Skeletal muscle tissue (tissue), 4 donors: Measurements from ENCODE around the gene RPN2. TPM values are rescaled to one million over a fixed set of nuclear protein-coding genes. Genes with fewer than 3 reads are reported as not detected.
"Not testable (repeated sequence)": the region's sequence is repeated elsewhere in the genome, so short reads cannot be mapped to it uniquely, and the experiment has no call there.

Experiments
- H3K27ac ChIP-seq: one replicate; pipeline ENCODE4 v1.7.0; 2013; ENCODE audit warnings: mild to moderate bottlenecking, low read depth, low read length, inconsistent platforms
- H3K27me3 ChIP-seq, 3 donors: one replicate each; pipeline ENCODE4 v1.7.0; 2013; ENCODE audit warnings: low read length in 3 of 3; ENCODE audit not compliant: control insufficient read depth in 3 of 3, insufficient read depth in 3 of 3
- H3K36me3 ChIP-seq, 3 donors: one replicate each; pipeline ENCODE4 v1.7.0; 2013; ENCODE audit warnings: low read length in 3 of 3; ENCODE audit not compliant: control insufficient read depth in 3 of 3, insufficient read depth in 3 of 3
- H3K4me1 ChIP-seq, 3 donors: one replicate each; pipeline ENCODE4 v1.7.0; 2013; ENCODE audit warnings: low read length in 3 of 3, mild to moderate bottlenecking in 3 of 3; ENCODE audit not compliant: control insufficient read depth in 3 of 3, insufficient read depth in 3 of 3
- H3K4me3 ChIP-seq, 3 donors: one replicate each; pipeline ENCODE4 v1.7.0; 2013; ENCODE audit warnings: low read length in 3 of 3
- H3K9ac ChIP-seq, 3 donors: one replicate each; pipeline ENCODE4 v1.7.0; 2013; ENCODE audit warnings: low read length in 3 of 3, mild to moderate bottlenecking in 3 of 3, moderate library complexity in 2 of 3, low read depth in 1 of 3
- H3K9me3 ChIP-seq, 3 donors: one replicate each; pipeline ENCODE4 v1.7.0; 2013; ENCODE audit warnings: low read length in 3 of 3; ENCODE audit not compliant: control insufficient read depth in 3 of 3
- total RNA-seq: library from RNA; depleted of rRNA; stranded (reverse); fragments of >200 nt; gene quantifications from one replicate; pipeline ENCODE4 v1.2.3, GENCODE V29; 2014
- donor health status: Osteomylitis.

The RPN2 gene
- total RNA-seq, result 117 TPM

- Histone ChIP-seq H3K9me3 (no peaks in the 10 kb centered on the region), H3K27me3 (no peaks in the 10 kb centered on the region), H3K4me3 (peak within 1 kb of the TSS; percentile 85 to 89 (median 89)), H3K36me3 (peaks cover 2 to 5% (median 3%) of the 10 kb centered on the region in 3 donors), H3K9ac (peak within 1 kb of the TSS; percentile 89 to 97 (median 97)), H3K27ac (peak within 1 kb of the TSS; percentile 94), H3K4me1 (peaks cover 19 to 30% (median 25%) of the 10 kb centered on the region in 3 donors)
Observed at GRCh38 chr20:37178839-37179682, at the start of gene RPN2, which contains the start of gene MROH8. TSS of gene RPN2 (plus strand) at chr20:37179330. CDS start at chr20:37179357, 27 bp downstream. TSS of gene MROH8 (minus strand) at chr20:37179548.

GRCh38 chr20:37131486-37131885, 47.6 kb upstream of the RPN2 start:
- no peaks in the 10 kb centered on the region for H3K9me3 ChIP-seq
- no peak overlapping the region for H3K9ac ChIP-seq
- H3K4me1 ChIP-seq, result peaks cover 0 to 5% (median 0%) of the 10 kb centered on the region in 3 donors
- H3K4me3 ChIP-seq, result no peak overlapping the region
- H3K27ac ChIP-seq, result no peak overlapping the region
- no peaks in the 10 kb centered on the region for H3K27me3 ChIP-seq
- H3K36me3 ChIP-seq, result peaks cover 0 to 4% (median 0%) of the 10 kb centered on the region in 3 donors

- Histone ChIP-seq H3K9ac (no peak overlapping the region), H3K4me3 (no peak overlapping the region), H3K36me3 (peaks cover 0 to 4% (median 0%) of the 10 kb centered on the region in 3 donors), H3K9me3 (no peaks in the 10 kb centered on the region), H3K4me1 (peaks cover 0 to 5% (median 0%) of the 10 kb centered on the region in 3 donors), H3K27me3 (no peaks in the 10 kb centered on the region), H3K27ac (no peak overlapping the region)
Observed at GRCh38 chr20:37133952-37134351, 45.2 kb upstream of the RPN2 start.

GRCh38 chr20:37137547-37137946, 41.6 kb upstream of the RPN2 start:
- H3K4me3 ChIP-seq, result no peak overlapping the region

GRCh38 chr20:37142708-37143107, 36.4 kb upstream of the RPN2 start:
- Histone ChIP-seq H3K27me3 (no peaks in the 10 kb centered on the region), H3K4me3 (no peak overlapping the region), H3K4me1 (no peaks in the 10 kb centered on the region), H3K27ac (no peak overlapping the region), H3K9me3 (no peaks in the 10 kb centered on the region), H3K36me3 (peaks cover 5 to 11% (median 8%) of the 10 kb centered on the region in 3 donors), H3K9ac (no peak overlapping the region)

More at GRCh38 chr20:37137547-37137946, 41.6 kb upstream of the RPN2 start:
- no peak overlapping the region for H3K9ac ChIP-seq
- peaks cover 0 to 4% (median 3%) of the 10 kb centered on the region in 3 donors for H3K36me3 ChIP-seq
- no peak overlapping the region for H3K27ac ChIP-seq
- H3K27me3 ChIP-seq, result no peaks in the 10 kb centered on the region
- peaks cover 0 to 5% (median 0%) of the 10 kb centered on the region in 3 donors for H3K4me1 ChIP-seq
- H3K9me3 ChIP-seq, result no peaks in the 10 kb centered on the region

- no peaks in the 10 kb centered on the region for H3K4me1 ChIP-seq
- H3K27ac ChIP-seq, result no peak overlapping the region
- no peaks in the 10 kb centered on the region for H3K9me3 ChIP-seq
- H3K27me3 ChIP-seq, result no peaks in the 10 kb centered on the region
- H3K9ac ChIP-seq, result no peak overlapping the region
- H3K4me3 ChIP-seq, result no peak overlapping the region
- H3K36me3 ChIP-seq, result peaks cover 5 to 11% (median 9%) of the 10 kb centered on the region in 3 donors
Observed at GRCh38 chr20:37144856-37145404, 34.2 kb upstream of the RPN2 start.

- Histone ChIP-seq H3K9me3 (no peaks in the 10 kb centered on the region), H3K27ac (no peak overlapping the region), H3K27me3 (no peaks in the 10 kb centered on the region), H3K9ac (no peak overlapping the region), H3K4me1 (no peaks in the 10 kb centered on the region), H3K36me3 (peaks cover 4 to 11% (median 5%) of the 10 kb centered on the region in 3 donors), H3K4me3 (no peak overlapping the region)
Observed at GRCh38 chr20:37147250-37147649, 31.9 kb upstream of the RPN2 start.

GRCh38 chr20:37150864-37151263, 28.3 kb upstream of the RPN2 start:
- H3K27me3 ChIP-seq, H3K9me3 ChIP-seq, H3K4me3 ChIP-seq, H3K4me1 ChIP-seq, H3K36me3 ChIP-seq, H3K9ac ChIP-seq, H3K27ac ChIP-seq: not testable (repeated sequence)

GRCh38 chr20:37151529-37151928, 27.6 kb upstream of the RPN2 start:
- Histone ChIP-seq H3K27me3 (no peaks in the 10 kb centered on the region), H3K4me1 (no peaks in the 10 kb centered on the region), H3K27ac (no peak overlapping the region), H3K9me3 (no peaks in the 10 kb centered on the region), H3K4me3 (no peak overlapping the region), H3K9ac (no peak overlapping the region), H3K36me3 (peaks cover 0 to 8% (median 7%) of the 10 kb centered on the region in 3 donors)

GRCh38 chr20:37152284-37152683, 26.8 kb upstream of the RPN2 start:
- H3K9me3 ChIP-seq, result no peaks in the 10 kb centered on the region
- no peak overlapping the region for H3K4me3 ChIP-seq
- peaks cover 0 to 7% (median 5%) of the 10 kb centered on the region in 3 donors for H3K36me3 ChIP-seq
- H3K9ac ChIP-seq, result no peak overlapping the region
- H3K27me3 ChIP-seq, result no peaks in the 10 kb centered on the region
- no peak overlapping the region for H3K27ac ChIP-seq
- no peaks in the 10 kb centered on the region for H3K4me1 ChIP-seq
